Karpas-422 (cell line): Measurements from ENCODE around the gene KAT14. TPM values are rescaled to one million over a fixed set of nuclear protein-coding genes. Genes with fewer than 3 reads are reported as not detected.
"Not testable (repeated sequence)": the region's sequence is repeated elsewhere in the genome, so short reads cannot be mapped to it uniquely, and the experiment has no call there.

ENCODE experiments used
- DNase-seq: peaks from one replicate; pipeline ENCODE4 v3.0.0-alpha.2; 2015
- H2AFZ ChIP-seq: fragments of 200-600 bp; sonication (generic); 2 replicates; pipeline ENCODE4 v1.6.1; 2014; ENCODE audit warnings: antibody characterized with exemption, low read length, mixed read lengths
- H3K27ac ChIP-seq: fragments of 200-600 bp; sonication (generic); 2 replicates; pipeline ENCODE4 v1.5.1; 2014; ENCODE audit warnings: mild to moderate bottlenecking, low read length, moderate library complexity
- H3K27me3 ChIP-seq: fragments of 200-600 bp; sonication (generic); 2 replicates; pipeline ENCODE4 v1.6.1; 2014; ENCODE audit warnings: low read length, mixed read lengths
- H3K36me3 ChIP-seq: fragments of 200-600 bp; sonication (generic); 2 replicates; pipeline ENCODE4 v1.6.1; 2014; ENCODE audit warnings: low read length, mixed read lengths; ENCODE audit not compliant: insufficient read depth
- H3K4me1 ChIP-seq: fragments of 200-600 bp; sonication (generic); 2 replicates; pipeline ENCODE4 v1.6.1; 2014; ENCODE audit warnings: mild to moderate bottlenecking, low read length, mixed read lengths
- H3K4me2 ChIP-seq: fragments of 200-600 bp; sonication (generic); 2 replicates; pipeline ENCODE4 v1.6.1; 2014; ENCODE audit warnings: low read length, low read depth, mild to moderate bottlenecking; ENCODE audit not compliant: poor library complexity, severe bottlenecking
- H3K4me3 ChIP-seq: fragments of 200-600 bp; sonication (generic); 2 replicates; pipeline ENCODE4 v1.5.1; 2014; ENCODE audit warnings: mild to moderate bottlenecking, antibody characterized with exemption, low read length, mixed read lengths
- H3K79me2 ChIP-seq: fragments of 200-600 bp; sonication (generic); 2 replicates; pipeline ENCODE4 v1.6.1; 2014; ENCODE audit warnings: mild to moderate bottlenecking, low read length, mixed read lengths
- H3K9ac ChIP-seq: fragments of 200-600 bp; sonication (generic); 2 replicates; pipeline ENCODE4 v1.6.0; 2014; ENCODE audit warnings: low read length
- H3K9me2 ChIP-seq: fragments of 200-600 bp; sonication (generic), shearing (Covaris generic); replicated peaks from 2 replicates; pipeline ENCODE4 v1.6.0; 2014; ENCODE audit warnings: mild to moderate bottlenecking, low read length, moderate library complexity; ENCODE audit not compliant: insufficient read depth
- H3K9me3 ChIP-seq: fragments of 300-700, 200-600 bp; sonication (generic); 2 replicates; pipeline ENCODE4 v1.6.1; 2014; ENCODE audit warnings: low read length, mixed read lengths
- H4K20me1 ChIP-seq: fragments of 200-600 bp; sonication (generic); 2 replicates; pipeline ENCODE4 v1.6.1; 2014; ENCODE audit warnings: mild to moderate bottlenecking, antibody characterized with exemption, low read length, low read depth; ENCODE audit not compliant: insufficient read depth
- total RNA-seq: library from RNA; depleted of rRNA; stranded (reverse); fragments of >200 nt; shearing (Covaris generic); gene quantifications from 2 replicates; pipeline ENCODE4 v1.2.3, GENCODE V29; 2014; ENCODE audit warnings: low replicate concordance; rRNA removed

The KAT14 gene, protein sequence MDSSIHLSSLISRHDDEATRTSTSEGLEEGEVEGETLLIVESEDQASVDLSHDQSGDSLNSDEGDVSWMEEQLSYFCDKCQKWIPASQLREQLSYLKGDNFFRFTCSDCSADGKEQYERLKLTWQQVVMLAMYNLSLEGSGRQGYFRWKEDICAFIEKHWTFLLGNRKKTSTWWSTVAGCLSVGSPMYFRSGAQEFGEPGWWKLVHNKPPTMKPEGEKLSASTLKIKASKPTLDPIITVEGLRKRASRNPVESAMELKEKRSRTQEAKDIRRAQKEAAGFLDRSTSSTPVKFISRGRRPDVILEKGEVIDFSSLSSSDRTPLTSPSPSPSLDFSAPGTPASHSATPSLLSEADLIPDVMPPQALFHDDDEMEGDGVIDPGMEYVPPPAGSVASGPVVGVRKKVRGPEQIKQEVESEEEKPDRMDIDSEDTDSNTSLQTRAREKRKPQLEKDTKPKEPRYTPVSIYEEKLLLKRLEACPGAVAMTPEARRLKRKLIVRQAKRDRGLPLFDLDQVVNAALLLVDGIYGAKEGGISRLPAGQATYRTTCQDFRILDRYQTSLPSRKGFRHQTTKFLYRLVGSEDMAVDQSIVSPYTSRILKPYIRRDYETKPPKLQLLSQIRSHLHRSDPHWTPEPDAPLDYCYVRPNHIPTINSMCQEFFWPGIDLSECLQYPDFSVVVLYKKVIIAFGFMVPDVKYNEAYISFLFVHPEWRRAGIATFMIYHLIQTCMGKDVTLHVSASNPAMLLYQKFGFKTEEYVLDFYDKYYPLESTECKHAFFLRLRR
- 14.5 and 18.6 TPM in 2 replicates for total RNA-seq

DNA sequence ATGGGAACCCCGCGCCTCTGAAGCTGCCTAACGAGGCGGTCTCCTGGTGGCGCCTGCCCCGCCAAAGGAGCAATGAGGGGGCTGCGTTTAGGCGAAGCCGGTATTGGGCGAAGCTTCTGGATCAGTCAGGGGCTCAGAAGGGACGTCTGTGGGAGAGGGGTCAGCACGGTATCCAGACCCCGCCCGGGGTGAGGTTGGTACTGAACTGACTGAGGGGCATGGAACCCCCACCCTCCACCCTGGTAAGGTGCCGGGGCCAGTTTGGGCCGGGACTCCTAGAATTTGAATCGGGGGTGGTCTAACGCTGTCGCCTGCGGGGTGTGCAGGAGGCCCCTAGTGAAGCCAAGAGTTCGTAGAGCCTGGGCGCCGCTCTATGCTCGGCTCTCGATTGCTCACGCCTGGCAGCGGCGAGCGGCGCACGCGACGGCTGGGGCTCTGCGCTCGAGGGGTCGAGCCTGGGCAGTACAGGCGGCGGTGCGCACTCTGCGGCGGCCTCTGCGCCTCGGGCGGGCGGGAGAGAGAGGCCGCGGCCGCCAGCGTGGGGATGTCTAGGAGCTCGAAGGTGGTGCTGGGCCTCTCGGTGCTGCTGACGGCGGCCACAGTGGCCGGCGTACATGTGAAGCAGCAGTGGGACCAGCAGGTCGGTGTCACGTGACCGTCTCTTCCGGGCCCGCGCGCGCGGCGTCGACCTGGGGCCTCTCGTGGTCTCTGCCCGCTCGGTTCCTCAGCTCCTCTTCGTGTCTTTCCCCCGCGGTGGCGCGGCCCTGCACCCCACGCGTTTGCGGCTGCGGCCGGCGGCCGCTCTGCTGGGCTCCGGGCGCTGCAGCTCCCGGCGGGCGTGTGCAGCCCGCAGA lies at the start of gene KAT14, which contains the start of gene PET117:
KAT14 (plus strand) TSS at position 452 of the 854 bp plus-strand sequence. CDS start 4,798 bp downstream, outside the sequence.
PET117 (plus strand) TSS at position 452 of the 854 bp plus-strand sequence; CDS start at position 545, 93 bp downstream.
- no peaks in the 10 kb centered on the region for H3K27me3 ChIP-seq
- H3K9me2 ChIP-seq, result no peaks in the 10 kb centered on the region
- peaks cover 49% of the 10 kb centered on the region for H3K79me2 ChIP-seq
- H2AFZ ChIP-seq, result peak within 1 kb of the TSS; percentile 100
- peak within 1 kb of the TSS; percentile 56 for H3K27ac ChIP-seq
- DNase-seq, result peak; percentile 98
- peak within 1 kb of the TSS; percentile 91 for H3K4me3 ChIP-seq
- peak within 1 kb of the TSS; percentile 81 for H3K4me2 ChIP-seq
- peaks cover 8% of the 10 kb centered on the region; the same call in 1 of the 2 replicates for H3K36me3 ChIP-seq
- H3K4me1 ChIP-seq, result peaks cover 26% of the 10 kb centered on the region
- H3K9me3 ChIP-seq, result no peaks in the 10 kb centered on the region
- peak within 1 kb of the TSS; percentile 91 for H3K9ac ChIP-seq
- H4K20me1 ChIP-seq, result no peaks in the 10 kb centered on the region

DNA sequence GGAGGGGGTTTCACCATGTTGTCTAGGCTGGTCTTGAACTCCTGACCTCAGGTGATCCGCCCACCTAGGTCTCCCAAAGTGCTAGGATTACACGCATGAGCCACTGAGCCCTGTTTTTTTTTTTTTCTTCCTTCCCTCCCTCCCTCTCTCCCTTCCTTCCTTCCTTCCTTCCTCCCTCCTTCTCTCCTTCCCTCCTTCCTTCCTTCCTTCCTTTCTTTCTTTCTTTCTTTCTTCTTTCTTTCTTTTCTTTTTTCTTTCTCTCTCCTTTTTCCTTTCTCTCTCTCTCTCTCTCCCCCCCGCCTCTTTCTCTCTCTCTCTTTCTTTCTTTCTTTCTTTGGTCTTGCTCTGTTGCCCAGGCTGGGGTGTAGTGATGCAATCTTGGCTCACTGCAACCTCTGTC lies 49.4 kb upstream of the KAT14 start:
- not testable (repeated sequence) for H4K20me1 ChIP-seq, H3K4me3 ChIP-seq, H3K27ac ChIP-seq, H3K4me1 ChIP-seq, DNase-seq, H2AFZ ChIP-seq, H3K9me2 ChIP-seq, H3K9ac ChIP-seq, H3K36me3 ChIP-seq, H3K79me2 ChIP-seq, H3K9me3 ChIP-seq, H3K4me2 ChIP-seq, H3K27me3 ChIP-seq

DNA sequence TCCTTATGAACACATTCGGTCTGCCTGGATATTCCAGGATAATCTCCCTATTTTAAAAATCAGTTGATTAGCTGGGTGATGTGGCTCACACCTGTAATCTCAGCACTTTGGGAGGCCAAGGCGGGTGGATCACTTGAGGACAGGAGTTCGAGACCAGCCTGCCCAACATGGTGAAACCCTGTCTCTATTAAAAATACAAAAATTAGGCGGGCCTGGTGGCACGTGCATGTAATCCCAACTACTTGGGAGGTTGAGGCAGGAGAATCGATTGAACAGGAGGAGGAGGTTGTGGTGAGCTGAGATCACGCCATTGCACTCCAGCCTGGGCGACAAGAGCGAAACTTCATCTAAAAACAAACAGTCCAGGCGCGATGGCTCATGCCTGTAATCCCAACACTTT lies 48.8 kb upstream of the KAT14 start:
- not testable (repeated sequence) for H3K4me1 ChIP-seq, H3K79me2 ChIP-seq, H3K36me3 ChIP-seq, H3K27ac ChIP-seq, DNase-seq, H3K9ac ChIP-seq, H4K20me1 ChIP-seq, H3K9me2 ChIP-seq, H3K27me3 ChIP-seq, H3K4me3 ChIP-seq, H3K9me3 ChIP-seq, H3K4me2 ChIP-seq, H2AFZ ChIP-seq

DNA sequence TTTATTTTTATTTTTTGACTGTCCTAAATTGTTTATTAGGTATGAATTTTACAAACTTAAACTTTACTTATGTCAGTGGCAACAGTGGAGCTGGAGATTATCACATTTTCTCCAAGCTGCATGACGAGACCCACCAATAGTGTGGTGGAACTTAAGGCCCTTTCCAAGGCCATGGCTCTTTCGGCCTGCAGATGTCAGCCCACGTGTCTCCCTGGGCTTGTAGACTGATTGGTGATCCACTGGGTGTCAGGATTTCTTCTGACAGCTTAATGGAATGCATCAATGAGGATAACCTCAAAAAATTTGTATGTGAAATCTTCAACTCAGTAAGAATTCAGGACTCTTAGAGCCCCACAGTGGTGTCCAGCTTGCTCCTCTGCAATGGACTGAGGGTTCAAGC lies 47.6 kb upstream of the KAT14 start:
- no peaks in the 10 kb centered on the region for H3K4me1 ChIP-seq
- H3K36me3 ChIP-seq, result no peaks in the 10 kb centered on the region
- H3K27ac ChIP-seq, result no peak overlapping the region
- H4K20me1 ChIP-seq, result no peaks in the 10 kb centered on the region
- no peak overlapping the region for H3K4me2 ChIP-seq
- no peak overlapping the region for H3K4me3 ChIP-seq
- H3K9ac ChIP-seq, result no peak overlapping the region
- H3K9me3 ChIP-seq, result no peaks in the 10 kb centered on the region
- H3K9me2 ChIP-seq, result no peaks in the 10 kb centered on the region
- H3K27me3 ChIP-seq, result no peaks in the 10 kb centered on the region
- no peak overlapping the region for H2AFZ ChIP-seq
- DNase-seq, result no peak
- H3K79me2 ChIP-seq, result no peaks in the 10 kb centered on the region

DNA sequence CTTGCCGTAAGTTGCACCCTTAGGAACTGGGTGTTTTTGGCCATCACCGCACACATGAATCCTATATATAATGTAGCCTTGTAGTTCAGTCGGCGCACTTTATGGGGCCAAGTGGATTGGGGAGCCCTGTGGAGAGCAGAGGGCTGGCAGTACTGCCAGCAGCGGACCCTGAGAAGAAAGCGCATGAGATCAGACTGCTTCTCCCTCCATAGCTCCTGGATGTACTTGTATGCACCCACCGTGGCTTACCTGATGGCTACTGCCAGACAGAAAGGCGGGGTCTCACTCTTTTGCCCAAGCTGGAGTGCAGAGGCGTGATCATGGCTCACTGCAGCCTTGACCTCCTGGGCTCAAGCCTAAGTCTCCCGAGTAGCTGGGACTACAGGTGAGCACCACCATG lies 47.2 kb upstream of the KAT14 start:
- no peaks in the 10 kb centered on the region for H3K4me1 ChIP-seq
- no peaks in the 10 kb centered on the region for H3K9me2 ChIP-seq
- H4K20me1 ChIP-seq, result no peaks in the 10 kb centered on the region
- no peaks in the 10 kb centered on the region for H3K9me3 ChIP-seq
- no peak overlapping the region for H2AFZ ChIP-seq
- no peaks in the 10 kb centered on the region for H3K36me3 ChIP-seq
- DNase-seq, result no peak
- no peaks in the 10 kb centered on the region for H3K27me3 ChIP-seq
- no peak overlapping the region for H3K27ac ChIP-seq
- H3K4me2 ChIP-seq, result no peak overlapping the region
- no peak overlapping the region for H3K4me3 ChIP-seq
- H3K9ac ChIP-seq, result no peak overlapping the region
- H3K79me2 ChIP-seq, result no peaks in the 10 kb centered on the region

DNA sequence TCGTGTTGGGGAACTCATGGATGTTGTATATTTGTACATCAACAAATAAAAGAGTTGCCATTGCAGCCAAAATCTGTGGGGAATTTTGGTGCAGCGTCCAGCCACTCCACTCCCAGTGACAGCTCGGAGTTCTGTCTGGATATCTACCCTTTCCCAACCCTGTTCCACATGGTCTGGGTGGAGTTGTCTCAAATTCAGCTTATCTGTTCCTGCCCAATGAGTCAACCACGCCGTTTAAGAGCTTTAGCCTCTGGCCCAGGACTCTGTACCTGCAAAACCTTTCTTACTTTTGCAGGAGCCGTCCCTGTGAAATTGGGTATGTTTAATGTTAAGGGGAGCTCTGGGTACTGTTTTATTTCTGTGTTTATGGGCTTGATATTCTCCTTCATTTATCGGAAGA lies 46.0 kb upstream of the KAT14 start:
- H3K79me2 ChIP-seq, result no peaks in the 10 kb centered on the region
- DNase-seq, result no peak
- no peaks in the 10 kb centered on the region for H3K9me2 ChIP-seq
- no peak overlapping the region for H3K4me2 ChIP-seq
- H3K27me3 ChIP-seq, result no peaks in the 10 kb centered on the region
- H3K36me3 ChIP-seq, result no peaks in the 10 kb centered on the region
- no peak overlapping the region for H3K27ac ChIP-seq
- no peak overlapping the region for H3K4me3 ChIP-seq
- no peaks in the 10 kb centered on the region for H3K9me3 ChIP-seq
- no peak overlapping the region for H2AFZ ChIP-seq
- no peaks in the 10 kb centered on the region for H4K20me1 ChIP-seq
- no peak overlapping the region for H3K9ac ChIP-seq
- H3K4me1 ChIP-seq, result no peaks in the 10 kb centered on the region

DNA sequence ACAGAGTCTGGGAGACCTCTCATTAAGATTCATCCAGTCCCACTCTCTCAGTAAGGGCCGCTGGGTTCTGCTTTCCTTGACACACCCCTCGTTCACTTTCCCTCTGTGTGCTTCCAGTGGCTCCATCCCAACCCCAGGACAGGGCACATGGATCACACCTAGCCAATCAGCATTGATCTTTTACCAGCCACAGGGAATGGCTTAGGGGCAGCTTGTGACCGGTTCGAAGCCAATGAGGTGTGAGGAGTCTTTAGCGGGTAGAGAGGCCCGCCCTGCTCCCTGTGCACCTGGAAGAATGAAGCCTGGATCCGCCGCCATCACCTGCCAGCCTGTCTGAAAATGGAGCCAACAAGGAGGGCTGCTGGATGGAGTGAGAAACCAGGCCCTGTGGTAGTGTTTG lies 44.8 kb upstream of the KAT14 start:
- no peaks in the 10 kb centered on the region for H3K9me2 ChIP-seq
- H3K79me2 ChIP-seq, result no peaks in the 10 kb centered on the region
- no peak overlapping the region for H2AFZ ChIP-seq
- H3K4me3 ChIP-seq, result no peak overlapping the region
- no peaks in the 10 kb centered on the region for H4K20me1 ChIP-seq
- no peaks in the 10 kb centered on the region for H3K36me3 ChIP-seq
- no peaks in the 10 kb centered on the region for H3K27me3 ChIP-seq
- H3K27ac ChIP-seq, result no peak overlapping the region
- H3K4me1 ChIP-seq, result no peaks in the 10 kb centered on the region
- no peak for DNase-seq
- no peaks in the 10 kb centered on the region for H3K9me3 ChIP-seq
- no peak overlapping the region for H3K9ac ChIP-seq
- no peak overlapping the region for H3K4me2 ChIP-seq
